WI38 (cell line): ENCODE measurements around the gene HOOK1.
A peak's percentile ranks its signal among the peaks of the same experiment; 100 is the strongest.

Experiments used
- H3K4me3 ChIP-seq: 2 replicates; pipeline ENCODE4 v1.5.1; 2011; ENCODE audit warnings: low read depth, mild to moderate bottlenecking, control low read depth, low read length
- TF ChIP-seq, protein P1 (sequence below): IDR thresholded peaks from 2 replicates; pipeline ENCODE4 v1.5.1; 2012; ENCODE audit warnings: low read depth, mild to moderate bottlenecking, control low read depth, low read length

The HOOK1 gene

DNA sequence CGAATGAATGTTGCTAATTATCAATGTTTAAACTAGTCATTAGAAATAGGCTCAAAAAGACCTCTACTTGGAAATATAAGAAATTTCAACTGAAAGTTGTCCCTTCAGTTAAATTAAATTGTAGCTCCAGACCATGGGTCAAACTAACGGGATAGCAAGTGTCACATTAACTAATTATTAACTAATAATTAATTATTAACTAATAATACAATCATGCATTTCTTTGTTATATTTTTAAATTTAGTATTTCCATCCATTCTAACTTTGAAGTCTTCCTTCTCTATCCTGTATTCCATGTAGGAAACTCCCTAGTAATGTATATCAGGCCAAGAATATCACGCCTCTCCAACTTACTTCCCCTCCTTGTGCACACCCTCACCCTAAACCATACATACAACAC lies 43.4 kb upstream of the HOOK1 start:
- H3K4me3 ChIP-seq: no peak overlapping the region
- TF ChIP-seq, protein P1, sequence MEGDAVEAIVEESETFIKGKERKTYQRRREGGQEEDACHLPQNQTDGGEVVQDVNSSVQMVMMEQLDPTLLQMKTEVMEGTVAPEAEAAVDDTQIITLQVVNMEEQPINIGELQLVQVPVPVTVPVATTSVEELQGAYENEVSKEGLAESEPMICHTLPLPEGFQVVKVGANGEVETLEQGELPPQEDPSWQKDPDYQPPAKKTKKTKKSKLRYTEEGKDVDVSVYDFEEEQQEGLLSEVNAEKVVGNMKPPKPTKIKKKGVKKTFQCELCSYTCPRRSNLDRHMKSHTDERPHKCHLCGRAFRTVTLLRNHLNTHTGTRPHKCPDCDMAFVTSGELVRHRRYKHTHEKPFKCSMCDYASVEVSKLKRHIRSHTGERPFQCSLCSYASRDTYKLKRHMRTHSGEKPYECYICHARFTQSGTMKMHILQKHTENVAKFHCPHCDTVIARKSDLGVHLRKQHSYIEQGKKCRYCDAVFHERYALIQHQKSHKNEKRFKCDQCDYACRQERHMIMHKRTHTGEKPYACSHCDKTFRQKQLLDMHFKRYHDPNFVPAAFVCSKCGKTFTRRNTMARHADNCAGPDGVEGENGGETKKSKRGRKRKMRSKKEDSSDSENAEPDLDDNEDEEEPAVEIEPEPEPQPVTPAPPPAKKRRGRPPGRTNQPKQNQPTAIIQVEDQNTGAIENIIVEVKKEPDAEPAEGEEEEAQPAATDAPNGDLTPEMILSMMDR: no peak

DNA sequence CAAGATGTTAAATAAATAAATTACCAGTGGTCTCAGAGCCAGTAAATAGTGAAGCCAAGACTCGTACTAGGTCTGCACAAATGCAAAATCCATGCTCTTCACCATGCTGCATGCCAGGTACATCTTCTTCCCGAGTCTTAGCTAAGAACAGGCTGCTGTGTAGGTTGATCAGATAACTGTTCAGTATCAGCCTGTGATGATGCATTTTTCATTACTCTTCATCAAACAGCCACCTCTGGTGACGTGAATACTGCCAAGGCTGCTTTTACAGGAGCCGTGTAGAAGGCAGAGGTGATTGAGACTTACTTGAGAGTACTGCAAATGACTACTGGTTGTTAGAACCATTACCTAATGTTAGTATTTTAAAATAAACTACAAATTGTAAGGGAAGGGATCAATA lies 39.3 kb upstream of the HOOK1 start:
- H3K4me3 ChIP-seq: no peak overlapping the region
- TF ChIP-seq, protein P1: no peak

DNA sequence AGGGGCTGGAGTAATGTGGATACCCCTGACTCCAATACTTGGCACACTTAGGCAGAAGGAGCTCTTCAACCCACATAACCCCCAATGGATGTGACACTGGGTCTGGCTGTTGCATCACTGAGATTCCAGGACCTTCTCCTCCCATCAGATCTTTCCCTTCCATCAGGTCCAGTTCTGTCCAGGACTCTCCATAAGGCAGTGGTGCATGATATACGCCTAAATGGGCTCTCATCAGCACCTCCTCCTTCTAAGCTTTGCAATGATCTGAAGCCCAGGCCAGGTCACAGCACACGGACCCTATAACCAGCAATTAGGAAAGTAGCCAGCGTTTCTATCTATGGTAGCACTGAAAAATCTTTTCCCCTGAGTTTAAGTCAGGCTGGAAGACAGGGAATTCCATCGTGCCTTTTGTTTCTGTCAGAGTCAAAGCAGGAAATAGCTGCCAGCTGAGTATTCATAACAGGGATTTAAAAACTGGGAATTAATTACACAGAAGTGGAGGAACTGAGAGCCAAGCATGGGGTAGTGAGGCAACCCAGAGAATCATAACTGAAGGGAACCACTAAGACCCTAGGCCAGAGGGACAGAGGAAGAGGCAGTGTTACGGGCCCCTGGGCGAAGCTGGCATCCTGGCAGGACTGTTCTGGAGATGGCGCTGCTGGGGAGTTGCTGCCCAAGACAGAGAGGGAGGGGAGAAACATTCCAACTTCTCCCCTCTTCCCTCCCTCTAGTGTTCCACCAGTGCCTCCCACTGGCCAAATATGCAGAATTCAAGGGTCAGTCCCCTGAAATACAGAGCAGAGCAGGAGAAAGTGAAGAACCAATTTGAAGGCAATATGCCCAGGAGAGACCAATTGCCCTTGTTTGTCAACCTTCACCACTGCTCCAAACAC lies 37.5 kb upstream of the HOOK1 start:
- TF ChIP-seq, protein P1: peak; percentile 39; the same call in 1 of the 2 replicates
- H3K4me3 ChIP-seq: no peak overlapping the region

DNA sequence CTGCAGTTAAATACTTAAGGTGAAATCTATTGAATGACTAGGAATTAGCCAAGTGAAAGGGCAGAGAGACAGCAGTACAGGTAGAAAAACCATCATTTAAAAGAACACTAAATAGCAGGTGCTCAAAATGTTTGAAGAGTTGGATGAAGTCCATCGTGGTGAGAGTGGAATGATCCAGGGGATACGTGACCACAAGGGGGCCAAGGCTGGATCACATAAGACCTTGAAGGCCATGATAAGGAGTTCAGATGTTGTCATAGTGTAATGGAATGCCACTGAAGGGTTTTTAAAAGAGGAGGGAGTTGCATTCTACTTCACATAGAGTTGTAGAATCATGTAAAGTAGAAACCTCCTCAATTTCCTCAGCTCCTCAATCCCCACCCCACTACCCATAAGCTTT lies 34.8 kb upstream of the HOOK1 start:
- no peak overlapping the region for H3K4me3 ChIP-seq
- TF ChIP-seq, protein P1: no peak

DNA sequence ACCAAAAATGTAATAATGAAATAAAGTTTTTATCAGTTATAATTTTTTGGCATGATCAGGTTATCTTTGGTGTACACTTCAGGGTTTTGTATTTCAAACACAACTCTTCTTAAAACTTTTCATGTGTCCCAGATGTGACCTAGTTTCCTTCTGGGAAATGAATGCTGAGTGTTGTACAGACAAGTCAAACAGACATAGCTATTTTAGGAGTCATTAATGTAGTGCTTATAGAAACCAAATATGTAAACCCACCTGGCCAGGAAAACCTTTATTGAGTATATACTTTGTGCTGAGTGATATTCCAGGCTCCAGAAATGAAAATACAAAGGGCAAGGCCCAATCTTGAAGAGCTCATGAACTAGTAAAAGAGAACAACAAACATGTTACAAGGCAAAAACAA lies 25.9 kb upstream of the HOOK1 start:
- TF ChIP-seq, protein P1: no peak

DNA sequence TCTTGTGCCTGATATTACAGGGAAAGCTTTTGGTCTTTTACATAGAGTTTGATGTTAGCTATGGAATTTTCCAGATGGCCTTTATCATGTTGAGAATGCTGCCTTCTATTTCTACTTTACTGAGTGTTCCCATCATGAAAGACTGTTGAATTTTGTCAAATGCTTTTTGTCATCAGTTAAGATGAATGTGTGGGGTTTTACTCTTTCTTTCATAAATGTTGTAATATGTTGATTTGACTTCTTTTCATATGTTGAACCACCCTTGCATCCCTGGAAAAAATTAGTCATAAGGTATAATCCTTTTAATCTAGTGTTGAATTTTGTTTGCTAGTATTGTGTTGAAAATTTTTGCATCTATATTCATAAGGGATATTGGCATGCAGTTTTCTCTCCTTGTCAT lies 16.1 kb upstream of the HOOK1 start:
- TF ChIP-seq, protein P1: no peak
- H3K4me3 ChIP-seq: no peak overlapping the region

More for the DNA sequence above, 25.9 kb upstream of the HOOK1 start:
- H3K4me3 ChIP-seq: no peak overlapping the region

DNA sequence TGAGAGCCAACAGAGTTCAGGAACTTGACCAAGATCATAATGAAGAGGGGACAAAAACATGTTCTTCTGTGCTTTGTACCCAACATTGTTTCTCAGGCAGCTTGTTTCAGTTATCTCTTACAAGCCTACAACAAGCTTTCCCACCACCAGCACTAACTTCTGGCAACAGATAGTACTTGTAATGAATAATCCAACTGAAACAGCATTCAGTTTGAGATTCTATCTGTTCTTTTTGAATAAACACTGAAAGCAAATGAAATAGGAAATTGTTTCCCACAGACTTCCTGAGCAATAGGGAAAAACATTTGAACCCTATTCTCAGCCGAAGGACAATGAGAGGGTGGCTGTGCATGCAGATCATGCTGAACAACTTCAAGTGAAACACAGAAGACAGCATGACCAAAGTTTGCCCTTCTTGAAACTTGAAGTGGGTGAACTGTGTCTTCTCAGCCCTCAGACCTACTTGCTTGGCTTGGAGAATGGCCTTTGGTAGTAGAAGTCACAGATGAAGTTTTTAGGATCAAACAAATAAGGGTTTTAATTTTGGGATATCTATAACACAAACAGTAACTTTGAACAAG lies 11.2 kb upstream of the HOOK1 start:
- no peak overlapping the region for H3K4me3 ChIP-seq
- TF ChIP-seq, protein P1: no peak
